WTC11 (cell line): ENCODE data around the gene TSC22D4. TPM values are rescaled to one million over a fixed set of nuclear protein-coding genes. Genes with fewer than 3 reads are reported as not detected.

Source experiments
- ATAC-seq: fragments of 200-7000 bp; cut with Tn5 transposase; 2 replicates; pipeline ENCODE4 v1.10.0; 2021; ENCODE audit warnings: mild to moderate bottlenecking, moderate library complexity
- CTCF ChIA-PET: fragments of 300-600 bp; sonication (Branson Sonifier 250); formaldehyde crosslinking; loops from one replicate; lab custom pipeline; 2021; ENCODE audit warnings: antibody characterized with exemption; lab: Charles Lee
- POLR2A ChIA-PET: fragments of 350-600 bp; sonication (Branson Sonifier 250); formaldehyde crosslinking; loops from one replicate; lab custom pipeline; 2021; ENCODE audit warnings: antibody characterized with exemption; lab: Charles Lee
- DNase-seq: peaks from one replicate; pipeline ENCODE4 v3.0.0; 2021; ENCODE audit warnings: low spot score
- H3K27ac Mint-ChIP-seq: 2 replicates; pipeline ENCODE4 v1.8.0; 2021; ENCODE audit warnings: mixed read lengths
- H3K27me3 Mint-ChIP-seq: 2 replicates; pipeline ENCODE4 v1.8.0; 2021; ENCODE audit warnings: low read depth, mild to moderate bottlenecking, moderate library complexity, mixed read lengths
- H3K36me3 Mint-ChIP-seq: 2 replicates; pipeline ENCODE4 v1.8.0; 2021; ENCODE audit warnings: mixed read lengths
- H3K4me1 Mint-ChIP-seq: 2 replicates; pipeline ENCODE4 v1.8.0; 2022; ENCODE audit warnings: mixed read lengths
- H3K4me3 Mint-ChIP-seq: 2 replicates; pipeline ENCODE4 v1.8.0; 2021; ENCODE audit warnings: mild to moderate bottlenecking, moderate library complexity, mixed read lengths
- H3K9me3 Mint-ChIP-seq: 2 replicates; pipeline ENCODE4 v1.8.0; 2021; ENCODE audit warnings: mixed read lengths
- ATF3 ChIP-seq: sonication (generic); formaldehyde crosslinking; conservative IDR thresholded peaks from 2 replicates; pipeline ENCODE4 v1.8.1; 2022; ENCODE audit warnings: mild to moderate bottlenecking, missing genetic modification reagents
- CBFB ChIP-seq: sonication (generic); formaldehyde crosslinking; IDR thresholded peaks from 2 replicates; pipeline ENCODE4 v1.8.1; 2022; ENCODE audit warnings: mild to moderate bottlenecking, low read depth, missing genetic modification reagents
- ELF4 ChIP-seq: sonication (generic); formaldehyde crosslinking; IDR thresholded peaks from 2 replicates; pipeline ENCODE4 v1.8.1; 2022; ENCODE audit warnings: low read depth, mild to moderate bottlenecking, moderate library complexity, missing genetic modification reagents
- GTF2I ChIP-seq: fragments of 250-450 bp; sonication (Bioruptor Pico); conservative IDR thresholded peaks from 2 replicates; pipeline ENCODE4 v1.4.0; 2021; ENCODE audit warnings: mild to moderate bottlenecking
- KAT7 ChIP-seq: sonication (generic); formaldehyde crosslinking; IDR thresholded peaks from 2 replicates; pipeline ENCODE4 v1.8.1; 2023; ENCODE audit warnings: missing genetic modification reagents, mild to moderate bottlenecking, borderline replicate concordance
- NR1H2 ChIP-seq: sonication (generic); formaldehyde crosslinking; IDR thresholded peaks from 2 replicates; pipeline ENCODE4 v1.9.0; 2021; ENCODE audit warnings: mild to moderate bottlenecking, moderate library complexity, missing genetic modification reagents
- OVOL2 ChIP-seq: fragments of 250-450 bp; sonication (Bioruptor Pico); IDR thresholded peaks from 2 replicates; pipeline ENCODE4 v1.9.0; 2021; ENCODE audit warnings: mild to moderate bottlenecking, borderline replicate concordance
- SP1 ChIP-seq: sonication (generic); formaldehyde crosslinking; conservative IDR thresholded peaks from 2 replicates; pipeline ENCODE4 v1.8.1; 2022; ENCODE audit warnings: missing genetic modification reagents
- TP53 ChIP-seq: sonication (generic); formaldehyde crosslinking; IDR thresholded peaks from 2 replicates; pipeline ENCODE4 v1.8.1; 2023; ENCODE audit warnings: mild to moderate bottlenecking, missing genetic modification reagents
- ZNF263 ChIP-seq: sonication (generic); formaldehyde crosslinking; IDR thresholded peaks from 2 replicates; pipeline ENCODE4 v1.8.1; 2022; ENCODE audit warnings: low read depth, mild to moderate bottlenecking, moderate library complexity, missing genetic modification reagents
- ZNF416 ChIP-seq: fragments of 250-450 bp; sonication (Bioruptor Pico); IDR thresholded peaks from 2 replicates; pipeline ENCODE4 v1.9.0; 2021; ENCODE audit warnings: mild to moderate bottlenecking, inconsistent platforms
- ZNF425 ChIP-seq: fragments of 250-450 bp; sonication (Bioruptor Pico); conservative IDR thresholded peaks from 2 replicates; pipeline ENCODE4 v1.9.0; 2021; ENCODE audit warnings: mild to moderate bottlenecking
- ZSCAN18 ChIP-seq: fragments of 250-450 bp; sonication (Bioruptor Pico); IDR thresholded peaks from 2 replicates; pipeline ENCODE4 v2.1.2; 2022; ENCODE audit warnings: mild to moderate bottlenecking, moderate library complexity
- total RNA-seq: library from RNA; stranded (reverse); gene quantifications from 3 replicates; pipeline ENCODE4 v1.2.3, GENCODE V29; 2021
- TF ChIP-seq, protein P1 (sequence below): sonication (generic); formaldehyde crosslinking; IDR thresholded peaks from 2 replicates; pipeline ENCODE4 v1.8.1; 2023; ENCODE audit warnings: mild to moderate bottlenecking, missing genetic modification reagents, moderate library complexity
- TF ChIP-seq, protein P2 (sequence below): sonication (generic); formaldehyde crosslinking; IDR thresholded peaks from 2 replicates; pipeline ENCODE4 v1.8.1; 2022; ENCODE audit warnings: mild to moderate bottlenecking, moderate library complexity, missing genetic modification reagents
- TF ChIP-seq, protein P3 (sequence below): sonication (generic); formaldehyde crosslinking; IDR thresholded peaks from 2 replicates; pipeline ENCODE4 v1.8.1; 2022; ENCODE audit warnings: missing genetic modification reagents, borderline replicate concordance
- TF ChIP-seq, protein P4 (sequence below): fragments of 250-450 bp; sonication (Bioruptor Pico); IDR thresholded peaks from 2 replicates; pipeline ENCODE4 v1.9.0; 2021; ENCODE audit warnings: mild to moderate bottlenecking, borderline replicate concordance

The TSC22D4 gene
- total RNA-seq, 1 experiment from 2014 or later, result 34.5 TPM

DNA sequence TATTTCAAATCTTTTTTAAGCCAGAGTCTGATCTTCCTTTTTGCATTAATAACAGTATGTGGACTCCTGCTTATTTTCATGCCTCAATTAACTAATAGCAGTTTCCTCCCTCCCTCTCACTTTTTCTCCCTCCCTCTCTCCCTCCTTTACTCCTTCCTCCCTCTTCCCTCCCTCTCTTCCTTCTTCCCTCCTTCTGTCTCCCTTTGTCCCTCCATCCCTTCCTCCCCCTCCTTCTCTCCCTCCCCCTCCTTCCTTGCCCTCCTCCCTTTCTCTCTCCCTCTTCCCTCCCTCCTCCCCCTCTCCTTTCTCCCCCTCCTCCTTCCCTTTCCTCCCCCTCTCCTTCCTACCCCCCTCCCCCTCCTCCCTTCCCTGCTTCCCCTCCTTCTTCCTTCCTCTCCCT is 52.5 kb downstream of the TSC22D4 start:
- ChIA-PET CTCF (no interaction called here), POLR2A (no interaction called here)
- peaks cover 4% of the 10 kb centered on the region; the same call in 1 of the 2 replicates for H3K9me3 Mint-ChIP-seq
- H3K4me1 Mint-ChIP-seq, result peaks cover 4% of the 10 kb centered on the region
- no peak for ATAC-seq
- no peak for DNase-seq
- H3K36me3 Mint-ChIP-seq, result peaks cover 6% of the 10 kb centered on the region
- no peak overlapping the region for H3K27ac Mint-ChIP-seq
- no peak overlapping the region for H3K4me3 Mint-ChIP-seq
- peaks cover 33% of the 10 kb centered on the region for H3K27me3 Mint-ChIP-seq
- TF ChIP-seq, protein P1, sequence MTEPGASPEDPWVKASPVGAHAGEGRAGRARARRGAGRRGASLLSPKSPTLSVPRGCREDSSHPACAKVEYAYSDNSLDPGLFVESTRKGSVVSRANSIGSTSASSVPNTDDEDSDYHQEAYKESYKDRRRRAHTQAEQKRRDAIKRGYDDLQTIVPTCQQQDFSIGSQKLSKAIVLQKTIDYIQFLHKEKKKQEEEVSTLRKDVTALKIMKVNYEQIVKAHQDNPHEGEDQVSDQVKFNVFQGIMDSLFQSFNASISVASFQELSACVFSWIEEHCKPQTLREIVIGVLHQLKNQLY (CRISPR knock-in tag), result no peak

DNA sequence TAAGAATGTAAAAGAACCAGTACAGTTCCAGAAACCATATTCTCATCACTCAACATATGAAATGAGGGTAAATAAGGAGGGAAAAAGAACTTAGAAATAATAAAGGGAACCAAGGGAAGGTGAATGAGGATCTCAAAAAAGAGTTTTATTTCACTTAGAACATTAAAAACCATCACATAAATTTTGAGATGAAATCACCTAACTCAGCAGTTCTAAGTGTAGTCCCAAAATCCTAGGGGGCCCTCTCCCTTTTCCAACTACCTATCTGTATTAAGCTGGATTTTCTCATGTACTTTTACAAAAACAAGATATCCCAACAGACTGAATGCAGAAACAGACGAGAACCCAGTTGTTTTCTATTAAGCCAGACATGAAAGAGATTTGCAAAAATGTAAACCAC is 53.7 kb downstream of the TSC22D4 start:
- peaks cover 6% of the 10 kb centered on the region for H3K36me3 Mint-ChIP-seq
- H3K4me1 Mint-ChIP-seq, result no peaks in the 10 kb centered on the region
- ATAC-seq (no peak), DNase-seq (no peak)
- H3K27me3 Mint-ChIP-seq, result peaks cover 32% of the 10 kb centered on the region
- POLR2A ChIA-PET, result no interaction called here
- H3K9me3 Mint-ChIP-seq, result peaks cover 4% of the 10 kb centered on the region; the same call in 1 of the 2 replicates
- H3K27ac Mint-ChIP-seq, result no peak overlapping the region
- H3K4me3 Mint-ChIP-seq, result no peak overlapping the region
- TF ChIP-seq, protein P2, sequence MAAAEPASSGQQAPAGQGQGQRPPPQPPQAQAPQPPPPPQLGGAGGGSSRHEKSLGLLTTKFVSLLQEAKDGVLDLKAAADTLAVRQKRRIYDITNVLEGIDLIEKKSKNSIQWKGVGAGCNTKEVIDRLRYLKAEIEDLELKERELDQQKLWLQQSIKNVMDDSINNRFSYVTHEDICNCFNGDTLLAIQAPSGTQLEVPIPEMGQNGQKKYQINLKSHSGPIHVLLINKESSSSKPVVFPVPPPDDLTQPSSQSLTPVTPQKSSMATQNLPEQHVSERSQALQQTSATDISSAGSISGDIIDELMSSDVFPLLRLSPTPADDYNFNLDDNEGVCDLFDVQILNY (CRISPR knock-in tag), result no peak
- TF ChIP-seq ZSCAN18 (CRISPR knock-in tag) (no peak), ATF3 (CRISPR knock-in tag) (no peak)
- CTCF ChIA-PET, result interaction anchor here (1.2 kb wide), 1 partner anchor 18 kb away, joined by 4 read pairs; no protein-coding TSS in a partner anchor

DNA sequence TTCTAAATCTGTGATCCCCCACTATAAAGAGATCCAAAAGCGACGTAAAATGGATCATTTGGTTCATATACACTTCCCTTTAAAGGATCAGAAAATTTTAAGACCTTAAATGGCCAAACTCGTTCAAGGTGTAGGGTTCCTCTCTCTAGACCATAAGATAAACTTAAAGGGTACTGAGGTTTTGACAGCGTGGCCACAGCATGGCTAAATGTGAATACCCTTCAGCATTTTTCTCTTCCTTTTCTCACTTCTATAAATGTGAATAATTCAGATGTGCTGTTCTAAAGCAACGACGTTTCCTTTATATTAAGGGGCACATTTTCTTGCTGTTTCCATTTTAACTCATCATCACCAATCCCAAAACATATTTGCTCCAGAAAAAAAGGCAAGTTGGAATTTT is 55.7 kb downstream of the TSC22D4 start:
- H3K4me1 Mint-ChIP-seq, result no peaks in the 10 kb centered on the region
- ATAC-seq, result no peak
- no peak for DNase-seq
- no peak overlapping the region for H3K4me3 Mint-ChIP-seq
- H3K27me3 Mint-ChIP-seq, result peaks cover 26% of the 10 kb centered on the region
- ChIA-PET CTCF (no interaction called here), POLR2A (no interaction called here)
- peaks cover 4% of the 10 kb centered on the region; the same call in 1 of the 2 replicates for H3K9me3 Mint-ChIP-seq
- peaks cover 4% of the 10 kb centered on the region for H3K36me3 Mint-ChIP-seq
- H3K27ac Mint-ChIP-seq, result no peak overlapping the region
- no peak for TF ChIP-seq CBFB (CRISPR knock-in tag)
- no peak for TF ChIP-seq ZNF416 (CRISPR knock-in tag)
- TF ChIP-seq GTF2I (CRISPR knock-in tag), result no peak
- TF ChIP-seq ZNF425 (CRISPR knock-in tag), result no peak
- TF ChIP-seq OVOL2 (CRISPR knock-in tag), result no peak
- no peak for TF ChIP-seq ELF4 (CRISPR knock-in tag)
- no peak for TF ChIP-seq ZNF263 (CRISPR knock-in tag)
- no peak for TF ChIP-seq SP1 (CRISPR knock-in tag)
- TF ChIP-seq KAT7 (CRISPR knock-in tag), result no peak
- no peak for TF ChIP-seq NR1H2 (CRISPR knock-in tag)
- TF ChIP-seq TP53, result no peak
- TF ChIP-seq, protein P3, sequence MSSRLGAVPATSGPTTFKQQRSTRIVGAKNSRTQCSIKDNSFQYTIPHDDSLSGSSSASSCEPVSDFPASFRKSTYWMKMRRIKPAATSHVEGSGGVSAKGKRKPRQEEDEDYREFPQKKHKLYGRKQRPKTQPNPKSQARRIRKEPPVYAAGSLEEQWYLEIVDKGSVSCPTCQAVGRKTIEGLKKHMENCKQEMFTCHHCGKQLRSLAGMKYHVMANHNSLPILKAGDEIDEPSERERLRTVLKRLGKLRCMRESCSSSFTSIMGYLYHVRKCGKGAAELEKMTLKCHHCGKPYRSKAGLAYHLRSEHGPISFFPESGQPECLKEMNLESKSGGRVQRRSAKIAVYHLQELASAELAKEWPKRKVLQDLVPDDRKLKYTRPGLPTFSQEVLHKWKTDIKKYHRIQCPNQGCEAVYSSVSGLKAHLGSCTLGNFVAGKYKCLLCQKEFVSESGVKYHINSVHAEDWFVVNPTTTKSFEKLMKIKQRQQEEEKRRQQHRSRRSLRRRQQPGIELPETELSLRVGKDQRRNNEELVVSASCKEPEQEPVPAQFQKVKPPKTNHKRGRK, result no peak
- TF ChIP-seq, protein P4, sequence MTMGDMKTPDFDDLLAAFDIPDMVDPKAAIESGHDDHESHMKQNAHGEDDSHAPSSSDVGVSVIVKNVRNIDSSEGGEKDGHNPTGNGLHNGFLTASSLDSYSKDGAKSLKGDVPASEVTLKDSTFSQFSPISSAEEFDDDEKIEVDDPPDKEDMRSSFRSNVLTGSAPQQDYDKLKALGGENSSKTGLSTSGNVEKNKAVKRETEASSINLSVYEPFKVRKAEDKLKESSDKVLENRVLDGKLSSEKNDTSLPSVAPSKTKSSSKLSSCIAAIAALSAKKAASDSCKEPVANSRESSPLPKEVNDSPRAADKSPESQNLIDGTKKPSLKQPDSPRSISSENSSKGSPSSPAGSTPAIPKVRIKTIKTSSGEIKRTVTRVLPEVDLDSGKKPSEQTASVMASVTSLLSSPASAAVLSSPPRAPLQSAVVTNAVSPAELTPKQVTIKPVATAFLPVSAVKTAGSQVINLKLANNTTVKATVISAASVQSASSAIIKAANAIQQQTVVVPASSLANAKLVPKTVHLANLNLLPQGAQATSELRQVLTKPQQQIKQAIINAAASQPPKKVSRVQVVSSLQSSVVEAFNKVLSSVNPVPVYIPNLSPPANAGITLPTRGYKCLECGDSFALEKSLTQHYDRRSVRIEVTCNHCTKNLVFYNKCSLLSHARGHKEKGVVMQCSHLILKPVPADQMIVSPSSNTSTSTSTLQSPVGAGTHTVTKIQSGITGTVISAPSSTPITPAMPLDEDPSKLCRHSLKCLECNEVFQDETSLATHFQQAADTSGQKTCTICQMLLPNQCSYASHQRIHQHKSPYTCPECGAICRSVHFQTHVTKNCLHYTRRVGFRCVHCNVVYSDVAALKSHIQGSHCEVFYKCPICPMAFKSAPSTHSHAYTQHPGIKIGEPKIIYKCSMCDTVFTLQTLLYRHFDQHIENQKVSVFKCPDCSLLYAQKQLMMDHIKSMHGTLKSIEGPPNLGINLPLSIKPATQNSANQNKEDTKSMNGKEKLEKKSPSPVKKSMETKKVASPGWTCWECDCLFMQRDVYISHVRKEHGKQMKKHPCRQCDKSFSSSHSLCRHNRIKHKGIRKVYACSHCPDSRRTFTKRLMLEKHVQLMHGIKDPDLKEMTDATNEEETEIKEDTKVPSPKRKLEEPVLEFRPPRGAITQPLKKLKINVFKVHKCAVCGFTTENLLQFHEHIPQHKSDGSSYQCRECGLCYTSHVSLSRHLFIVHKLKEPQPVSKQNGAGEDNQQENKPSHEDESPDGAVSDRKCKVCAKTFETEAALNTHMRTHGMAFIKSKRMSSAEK, result no peak
